Activated naive CD4-positive, alpha-beta T cell treated with anti-CD3 and anti-CD28 coated beads, Interleukin-2, amount 50 U/mL, for 24 hours (primary cell): ENCODE results near the gene ZIC2.
"Not testable (repeated sequence)": the region's sequence is repeated elsewhere in the genome, so short reads cannot be mapped to it uniquely, and the experiment has no call there.

Experiments used
- H3K27ac Mint-ChIP-seq: one replicate; pipeline ENCODE4 v1.8.0; 2021; ENCODE audit warnings: mild to moderate bottlenecking, mixed read lengths
- H3K27me3 Mint-ChIP-seq: one replicate; pipeline ENCODE4 v1.8.0; 2021; ENCODE audit warnings: mixed read lengths
- H3K36me3 Mint-ChIP-seq: one replicate; pipeline ENCODE4 v1.8.0; 2021; ENCODE audit warnings: mixed read lengths
- H3K4me1 Mint-ChIP-seq: one replicate; pipeline ENCODE4 v1.8.0; 2021; ENCODE audit warnings: mixed read lengths
- H3K4me3 Mint-ChIP-seq: one replicate; pipeline ENCODE4 v1.8.0; 2021; ENCODE audit warnings: mild to moderate bottlenecking, mixed read lengths
- H3K9me3 Mint-ChIP-seq: one replicate; pipeline ENCODE4 v1.8.0; 2021; ENCODE audit warnings: mixed read lengths

ZIC2 gene

DNA sequence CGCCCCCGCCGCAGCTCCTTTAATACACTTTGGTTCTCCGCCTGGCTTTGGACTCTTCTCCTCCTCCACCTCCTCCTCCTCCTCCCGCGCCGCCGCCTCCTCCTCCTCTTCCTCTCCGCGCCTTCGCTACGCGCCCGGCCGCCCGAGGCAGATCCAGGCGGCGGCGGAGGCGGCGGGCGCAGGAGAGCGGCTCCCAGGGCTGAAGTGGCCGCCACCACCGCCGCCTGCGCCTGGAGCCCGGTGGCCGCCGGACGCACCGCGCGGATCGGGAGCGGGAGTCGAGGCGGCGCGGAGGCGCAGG lies at the start of gene ZIC2:
TSS of gene ZIC2 (plus strand) at position 50 of the 301 bp plus-strand sequence. CDS start 281 bp downstream, outside the sequence.
- Mint-ChIP-seq H3K27ac (no peak within 1 kb of the TSS), H3K27me3 (peaks cover 44% of the 10 kb centered on the region), H3K4me3 (peak within 1 kb of the TSS; percentile 30), H3K9me3 (peaks cover 12% of the 10 kb centered on the region), H3K4me1 (peaks cover 17% of the 10 kb centered on the region), H3K36me3 (peaks cover 7% of the 10 kb centered on the region)

- H3K27ac Mint-ChIP-seq = no peak overlapping the region
- no peaks in the 10 kb centered on the region for H3K4me1 Mint-ChIP-seq
- H3K27me3 Mint-ChIP-seq = peaks cover 12% of the 10 kb centered on the region
- H3K4me3 Mint-ChIP-seq = no peak overlapping the region
- H3K9me3 Mint-ChIP-seq = no peaks in the 10 kb centered on the region
- no peaks in the 10 kb centered on the region for H3K36me3 Mint-ChIP-seq
Measured at GRCh38 chr13:99932912-99933311, 48.7 kb upstream of the ZIC2 start.

- Mint-ChIP-seq H3K9me3 (no peaks in the 10 kb centered on the region), H3K36me3 (no peaks in the 10 kb centered on the region), H3K4me3 (no peak overlapping the region), H3K27ac (no peak overlapping the region), H3K27me3 (peaks cover 7% of the 10 kb centered on the region), H3K4me1 (no peaks in the 10 kb centered on the region)
Measured at GRCh38 chr13:99935772-99936171, 45.8 kb upstream of the ZIC2 start.

DNA sequence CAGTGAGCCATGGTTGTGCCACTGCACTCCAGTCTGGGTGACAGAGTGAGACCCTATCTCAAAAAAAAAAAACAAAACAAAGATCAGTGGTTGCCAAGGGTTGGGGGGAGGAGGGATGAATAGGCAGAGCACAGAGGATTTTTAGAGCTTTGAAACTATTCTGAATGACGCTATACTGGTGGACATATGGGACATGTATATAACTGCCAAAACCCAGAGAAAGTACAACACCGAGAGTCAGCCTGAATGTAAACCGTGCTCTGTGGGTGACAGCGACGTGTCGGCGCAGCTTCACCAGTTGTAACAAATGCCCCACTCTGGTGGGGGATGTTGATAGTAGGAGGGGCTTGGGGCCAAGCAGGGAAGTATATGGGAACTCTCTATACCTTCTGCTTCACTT lies 42.9 kb upstream of the ZIC2 start:
- no peaks in the 10 kb centered on the region for H3K9me3 Mint-ChIP-seq
- H3K4me3 Mint-ChIP-seq = no peak overlapping the region
- H3K36me3 Mint-ChIP-seq = no peaks in the 10 kb centered on the region
- H3K4me1 Mint-ChIP-seq = no peaks in the 10 kb centered on the region
- H3K27me3 Mint-ChIP-seq = peaks cover 10% of the 10 kb centered on the region
- no peak overlapping the region for H3K27ac Mint-ChIP-seq

- H3K4me1 Mint-ChIP-seq = no peaks in the 10 kb centered on the region
- no peaks in the 10 kb centered on the region for H3K9me3 Mint-ChIP-seq
- H3K4me3 Mint-ChIP-seq = no peak overlapping the region
- no peaks in the 10 kb centered on the region for H3K36me3 Mint-ChIP-seq
- peaks cover 7% of the 10 kb centered on the region for H3K27me3 Mint-ChIP-seq
- no peak overlapping the region for H3K27ac Mint-ChIP-seq
Measured at GRCh38 chr13:99941086-99941485, 40.5 kb upstream of the ZIC2 start.

- Mint-ChIP-seq H3K27me3 (peaks cover 12% of the 10 kb centered on the region), H3K36me3 (no peaks in the 10 kb centered on the region), H3K4me1 (no peaks in the 10 kb centered on the region), H3K27ac (no peak overlapping the region), H3K4me3 (no peak overlapping the region), H3K9me3 (no peaks in the 10 kb centered on the region)
Measured at GRCh38 chr13:99941911-99942310, 39.7 kb upstream of the ZIC2 start.

DNA sequence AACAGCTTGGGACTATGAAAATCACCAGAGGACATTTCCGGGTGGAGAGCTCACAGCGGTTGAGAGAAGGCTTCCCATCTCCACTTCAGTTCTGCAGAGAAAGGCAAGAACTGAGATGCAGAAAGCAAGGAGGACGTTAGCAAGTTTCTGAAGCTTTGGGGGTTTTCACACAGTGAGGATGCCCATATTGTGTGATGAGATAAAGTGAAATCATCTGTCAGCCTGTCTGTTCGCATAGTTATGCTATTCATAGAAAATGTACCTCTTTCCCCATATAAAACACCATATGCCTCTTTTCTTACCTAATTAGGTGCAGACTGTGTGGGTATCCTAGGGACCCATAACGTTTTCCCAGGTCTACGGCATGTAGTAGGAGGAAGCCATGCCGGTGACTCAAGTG lies 37.5 kb upstream of the ZIC2 start:
- Mint-ChIP-seq H3K27me3 (peaks cover 25% of the 10 kb centered on the region), H3K27ac (no peak overlapping the region), H3K4me1 (no peaks in the 10 kb centered on the region), H3K36me3 (no peaks in the 10 kb centered on the region), H3K4me3 (no peak overlapping the region), H3K9me3 (no peaks in the 10 kb centered on the region)

GRCh38 chr13:99944606-99945005 lies 37.0 kb upstream of the ZIC2 start:
- Mint-ChIP-seq H3K9me3 (no peaks in the 10 kb centered on the region), H3K4me1 (no peaks in the 10 kb centered on the region), H3K4me3 (no peak overlapping the region), H3K36me3 (no peaks in the 10 kb centered on the region), H3K27ac (no peak overlapping the region), H3K27me3 (peaks cover 30% of the 10 kb centered on the region)

DNA sequence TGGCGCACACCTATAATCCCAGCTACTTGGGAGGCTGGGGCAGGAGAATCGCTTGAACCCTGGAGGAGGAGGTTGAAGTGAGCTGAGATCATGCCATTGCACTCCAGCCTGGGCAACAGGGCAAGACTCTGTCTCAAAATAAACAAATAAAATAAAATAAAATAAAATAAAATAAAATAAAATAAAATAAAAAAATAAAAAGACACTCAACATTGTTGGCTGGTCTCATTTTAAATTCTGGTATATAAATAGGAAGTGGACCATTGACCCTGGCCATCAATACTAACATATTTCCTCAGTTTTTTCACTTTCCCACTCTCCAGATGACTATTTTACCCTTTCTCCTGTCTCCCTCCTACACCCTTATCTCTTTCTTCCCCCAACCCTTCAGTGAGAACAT lies 36.1 kb upstream of the ZIC2 start:
- not testable (repeated sequence) for H3K27ac Mint-ChIP-seq, H3K4me1 Mint-ChIP-seq, H3K36me3 Mint-ChIP-seq, H3K9me3 Mint-ChIP-seq, H3K4me3 Mint-ChIP-seq
- peaks cover 32% of the 10 kb centered on the region for H3K27me3 Mint-ChIP-seq

DNA sequence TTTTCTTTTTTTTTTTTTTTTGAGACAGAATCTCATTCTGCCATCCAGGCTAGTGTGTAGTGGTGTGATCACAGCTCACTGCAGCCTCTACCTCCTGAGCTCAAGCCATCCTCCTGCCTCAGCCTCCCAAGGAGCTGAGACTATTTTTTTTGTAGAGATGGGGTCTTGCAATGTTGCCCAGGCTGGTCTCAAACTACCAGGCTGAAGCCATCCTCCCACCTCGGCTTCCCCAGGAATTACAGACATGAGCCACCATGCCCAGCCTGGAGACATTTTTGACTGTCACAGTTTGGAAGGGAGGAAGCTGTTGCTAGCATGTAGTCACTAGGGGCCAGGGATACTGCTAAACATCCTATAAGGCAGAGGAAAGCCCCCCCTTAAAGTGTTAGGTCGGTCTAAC lies 33.9 kb upstream of the ZIC2 start:
- Mint-ChIP-seq H3K27me3 (peaks cover 34% of the 10 kb centered on the region), H3K27ac (no peak overlapping the region), H3K4me3 (no peak overlapping the region), H3K9me3 (no peaks in the 10 kb centered on the region), H3K36me3 (no peaks in the 10 kb centered on the region), H3K4me1 (no peaks in the 10 kb centered on the region)

DNA sequence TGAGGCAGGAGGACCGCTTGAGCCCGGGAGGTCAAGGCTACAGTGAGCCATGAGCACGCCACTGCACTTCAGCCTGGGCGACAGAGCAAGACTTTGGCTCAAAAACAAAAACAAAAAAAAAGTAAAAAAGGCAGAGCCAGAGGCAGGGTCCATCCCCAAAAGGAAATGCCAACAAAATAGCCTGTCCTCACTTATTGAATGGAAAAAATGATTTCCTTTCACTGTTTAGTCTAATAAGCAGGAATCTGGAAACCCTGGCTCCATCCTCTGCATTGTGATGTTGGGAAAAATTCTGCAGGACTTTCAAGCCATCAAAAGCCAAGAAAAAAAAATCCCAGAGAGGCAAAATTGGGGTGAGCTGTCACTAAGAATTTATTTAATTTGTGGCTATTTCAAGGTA lies 33.2 kb upstream of the ZIC2 start:
- H3K4me1 Mint-ChIP-seq = no peaks in the 10 kb centered on the region
- peaks cover 35% of the 10 kb centered on the region for H3K27me3 Mint-ChIP-seq
- no peaks in the 10 kb centered on the region for H3K9me3 Mint-ChIP-seq
- no peak overlapping the region for H3K4me3 Mint-ChIP-seq
- no peaks in the 10 kb centered on the region for H3K36me3 Mint-ChIP-seq
- H3K27ac Mint-ChIP-seq = no peak overlapping the region

- H3K27me3 Mint-ChIP-seq = peaks cover 42% of the 10 kb centered on the region
- H3K27ac Mint-ChIP-seq = no peak overlapping the region
Measured at GRCh38 chr13:99948907-99949678, 32.5 kb upstream of the ZIC2 start.

DNA sequence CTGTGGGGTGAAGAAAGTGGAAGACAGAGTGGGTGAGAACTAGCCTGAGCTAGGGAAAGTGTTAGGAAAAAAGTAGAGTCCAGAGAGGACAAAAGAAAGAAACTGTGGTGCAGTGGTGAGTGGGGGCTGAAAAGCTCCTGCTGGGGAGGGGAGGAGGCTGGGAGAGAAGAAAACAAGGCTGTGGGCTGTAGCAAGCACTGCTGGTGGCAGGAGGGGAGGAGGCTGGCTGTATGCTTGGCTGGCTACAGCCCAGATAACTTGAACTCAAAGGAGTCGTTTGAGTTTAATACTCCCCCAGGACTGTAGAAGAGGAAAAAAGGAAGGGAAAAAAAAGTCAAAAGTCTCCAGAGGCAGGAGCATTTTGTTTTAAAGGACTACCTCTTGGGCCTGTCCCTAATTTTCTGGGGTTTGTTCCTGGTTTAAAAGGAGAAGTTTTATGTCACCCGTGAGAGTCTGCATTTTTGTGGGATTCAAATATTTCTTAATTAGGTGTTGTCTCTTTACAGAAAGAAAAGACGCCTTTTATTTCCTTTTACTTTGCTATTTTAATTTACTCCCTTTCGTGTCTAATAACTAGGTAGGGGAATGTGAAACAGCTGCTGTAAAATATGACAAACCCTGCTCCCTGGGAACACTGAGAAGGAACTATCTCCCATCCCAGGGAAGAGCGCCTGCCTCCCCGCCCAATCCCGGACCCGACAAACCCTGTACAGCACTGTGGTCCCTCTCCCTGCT lies 31.7 kb upstream of the ZIC2 start:
- Mint-ChIP-seq H3K4me3 (no peak overlapping the region), H3K27ac (peak overlapping the region; percentile 17), H3K9me3 (no peaks in the 10 kb centered on the region), H3K36me3 (no peaks in the 10 kb centered on the region), H3K4me1 (no peaks in the 10 kb centered on the region), H3K27me3 (peaks cover 43% of the 10 kb centered on the region)

More at GRCh38 chr13:99948907-99949678, 32.5 kb upstream of the ZIC2 start:
- no peak overlapping the region for H3K4me3 Mint-ChIP-seq
- H3K9me3 Mint-ChIP-seq = no peaks in the 10 kb centered on the region
- no peaks in the 10 kb centered on the region for H3K4me1 Mint-ChIP-seq
- no peaks in the 10 kb centered on the region for H3K36me3 Mint-ChIP-seq

GRCh38 chr13:99951666-99952065 lies 29.9 kb upstream of the ZIC2 start:
- not testable (repeated sequence) for H3K4me3 Mint-ChIP-seq, H3K4me1 Mint-ChIP-seq, H3K27ac Mint-ChIP-seq, H3K9me3 Mint-ChIP-seq, H3K36me3 Mint-ChIP-seq
- peaks cover 53% of the 10 kb centered on the region for H3K27me3 Mint-ChIP-seq

DNA sequence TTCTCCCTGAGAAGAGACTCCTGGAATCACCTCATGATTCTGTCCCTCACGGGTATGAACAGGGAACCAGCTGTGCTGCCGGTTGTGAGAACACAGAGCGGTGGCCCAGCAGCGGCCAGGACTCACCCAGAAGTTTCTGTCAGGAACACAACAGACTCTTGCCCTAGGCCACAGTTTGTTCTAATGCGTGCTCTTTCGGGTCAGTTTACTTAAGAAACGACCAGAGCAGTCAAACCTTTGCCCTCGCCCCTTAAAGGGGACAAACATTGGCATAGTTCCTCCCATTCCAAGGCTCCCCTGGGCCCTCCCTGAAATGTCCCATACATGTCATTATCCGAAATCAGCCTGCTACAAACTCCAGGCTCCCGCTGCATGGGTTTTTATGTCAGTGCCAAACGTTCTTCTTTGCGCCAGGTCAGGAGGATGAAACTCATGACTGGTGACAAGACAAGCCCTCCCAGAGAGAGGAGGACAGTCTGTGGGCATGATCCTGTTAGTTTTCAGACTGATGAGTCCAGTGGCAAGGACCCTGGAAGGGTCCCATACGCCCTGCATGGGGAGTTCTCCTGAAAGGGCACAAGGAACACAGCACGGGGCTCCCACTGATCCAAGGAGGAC lies 28.3 kb upstream of the ZIC2 start:
- H3K36me3 Mint-ChIP-seq = no peaks in the 10 kb centered on the region
- no peaks in the 10 kb centered on the region for H3K9me3 Mint-ChIP-seq
- peaks cover 48% of the 10 kb centered on the region for H3K27me3 Mint-ChIP-seq
- no peak overlapping the region for H3K4me3 Mint-ChIP-seq
- H3K27ac Mint-ChIP-seq = no peak overlapping the region
- H3K4me1 Mint-ChIP-seq = peaks cover 9% of the 10 kb centered on the region

DNA sequence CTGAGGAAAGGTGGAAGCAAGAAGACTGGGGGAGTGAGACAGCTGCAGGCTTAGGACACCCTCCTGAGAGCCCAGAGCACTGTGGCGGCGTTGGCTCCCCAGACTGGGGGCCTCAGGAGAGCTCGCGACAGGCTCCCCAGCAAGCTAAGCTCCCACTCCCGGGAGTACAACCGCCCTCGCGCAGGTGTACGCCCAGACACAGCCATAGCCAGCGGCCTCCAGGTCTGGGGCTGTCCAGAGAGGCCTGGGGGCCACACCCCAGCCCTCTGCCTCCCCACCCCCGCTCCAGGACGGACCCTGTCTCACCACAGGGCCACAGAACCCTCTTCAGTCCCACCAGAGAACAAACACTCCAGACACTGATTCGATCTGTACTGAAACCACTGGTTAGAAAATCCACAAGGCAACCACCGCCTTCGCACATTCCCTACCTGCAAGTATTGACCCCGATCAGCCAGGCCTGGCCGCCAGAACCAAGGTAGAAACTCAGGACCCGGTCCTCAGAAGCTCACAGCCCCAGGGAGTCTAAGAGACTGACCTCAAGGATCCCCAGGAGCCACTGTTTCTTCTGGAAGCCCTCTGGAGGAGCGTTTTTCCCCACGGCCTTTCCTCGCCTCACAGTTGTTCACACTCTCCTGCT lies 26.4 kb upstream of the ZIC2 start:
- no peak overlapping the region for H3K27ac Mint-ChIP-seq

More for the DNA sequence above, 26.4 kb upstream of the ZIC2 start:
- no peaks in the 10 kb centered on the region for H3K36me3 Mint-ChIP-seq
- no peak overlapping the region for H3K4me3 Mint-ChIP-seq
- peaks cover 52% of the 10 kb centered on the region for H3K27me3 Mint-ChIP-seq
- peaks cover 19% of the 10 kb centered on the region for H3K4me1 Mint-ChIP-seq
- H3K9me3 Mint-ChIP-seq = no peaks in the 10 kb centered on the region
